Stomach (tissue), 4 donors: ENCODE results near the gene SPDYA.

Experiments used
- CTCF ChIP-seq, 7 experiments: fragments of 450-650 bp in 4 of 7; fragments of 200-600 bp in 3 of 7; sonication (generic) in 3 of 7; IDR thresholded peaks; one replicate each; pipeline ENCODE4 v1.5.1; 2016 to 2019; ENCODE audit warnings: antibody characterized with exemption in 7 of 7, control low read depth in 2 of 7, mild to moderate bottlenecking in 1 of 7
- EP300 ChIP-seq: sonication (generic); formaldehyde crosslinking; IDR thresholded peaks from one replicate; pipeline ENCODE4 v1.6.1; 2017; ENCODE audit warnings: antibody characterized with exemption
- POLR2A ChIP-seq, 4 donors: fragments of 450-650 bp; IDR thresholded peaks; one replicate each; pipeline ENCODE4 v1.6.1; 2016; ENCODE audit warnings: antibody characterized with exemption in 4 of 4, control low read depth in 2 of 4, mild to moderate bottlenecking in 1 of 4, moderate library complexity in 1 of 4
- POLR2AphosphoS5 ChIP-seq, 3 donors: sonication (generic); formaldehyde crosslinking; IDR thresholded peaks; one replicate each; pipeline ENCODE4 v1.6.1; 2016; ENCODE audit warnings: antibody characterized with exemption in 3 of 3

GRCh38 chr2:28767337-28767736 lies 43.3 kb upstream of the SPDYA start:
- no peak for TF ChIP-seq POLR2A (IDR thresholded peaks at IDR 0.05)
- TF ChIP-seq CTCF (IDR thresholded peaks at IDR 0.05): no peak
- no peak for TF ChIP-seq POLR2AphosphoS5 (IDR thresholded peaks at IDR 0.05)
- no peak for TF ChIP-seq EP300
